ENCODE data around the gene DRICH1. TPM values are rescaled to one million over a fixed set of nuclear protein-coding genes. Genes with fewer than 3 reads are reported as not detected.
"Not testable (repeated sequence)": the region's sequence is repeated elsewhere in the genome, so short reads cannot be mapped to it uniquely, and the experiment has no call there.

DRICH1 gene
- total RNA-seq, 1 donor = 0.36 TPM

GRCh38 chr22:23598805-23599518 lies 33.2 kb downstream of the DRICH1 start:
- H3K4me3 ChIP-seq (ENCODE audit: insufficient read depth, low read length) = no peak overlapping the region

GRCh38 chr22:23597576-23598268 lies 34.4 kb downstream of the DRICH1 start:
- H3K36me3 ChIP-seq (ENCODE audit: insufficient read depth, low read length); H4K20me1 ChIP-seq (ENCODE audit: insufficient read depth, low read length); DNase-seq (ENCODE audit: insufficient read length, low spot score, missing footprints); H3K4me3 ChIP-seq (ENCODE audit: insufficient read depth, low read length); H3K4me2 ChIP-seq (ENCODE audit: insufficient read depth, low read length); H3K27ac ChIP-seq (ENCODE audit: low read depth, low read length); H3K27me3 ChIP-seq (ENCODE audit: insufficient read depth, low read length); H3K79me2 ChIP-seq (ENCODE audit: insufficient read depth, low read length); H2AFZ ChIP-seq (ENCODE audit: low read length); H3K9me3 ChIP-seq (ENCODE audit: low read depth, low read length); H3K4me1 ChIP-seq (ENCODE audit: insufficient read depth, low read length): not testable (repeated sequence)

More at GRCh38 chr22:23598805-23599518, 33.2 kb downstream of the DRICH1 start:
- Histone ChIP-seq H3K4me2 (ENCODE audit: insufficient read depth, low read length) (no peak overlapping the region), H3K27ac (ENCODE audit: low read depth, low read length) (no peak overlapping the region), H3K9me3 (ENCODE audit: low read depth, low read length) (no peaks in the 10 kb centered on the region), H2AFZ (ENCODE audit: low read length) (no peak overlapping the region), H3K36me3 (ENCODE audit: insufficient read depth, low read length) (no peaks in the 10 kb centered on the region), H3K4me1 (ENCODE audit: insufficient read depth, low read length) (no peaks in the 10 kb centered on the region), H3K79me2 (ENCODE audit: insufficient read depth, low read length) (no peaks in the 10 kb centered on the region), H3K27me3 (ENCODE audit: insufficient read depth, low read length) (no peaks in the 10 kb centered on the region), H4K20me1 (ENCODE audit: insufficient read depth, low read length) (no peaks in the 10 kb centered on the region)
- DNase-seq (ENCODE audit: insufficient read length, low spot score, missing footprints) = no peak
- no peak for TF ChIP-seq CTCF (IDR thresholded peaks at IDR 0.05; ENCODE audit: extremely low read depth, low read depth, low read length)

GRCh38 chr22:23595904-23596303 lies 36.2 kb downstream of the DRICH1 start:
- H3K36me3 ChIP-seq (ENCODE audit: insufficient read depth, low read length); H3K4me3 ChIP-seq (ENCODE audit: insufficient read depth, low read length); H3K9me3 ChIP-seq (ENCODE audit: low read depth, low read length); H2AFZ ChIP-seq (ENCODE audit: low read length); H3K27ac ChIP-seq (ENCODE audit: low read depth, low read length); H4K20me1 ChIP-seq (ENCODE audit: insufficient read depth, low read length); H3K4me1 ChIP-seq (ENCODE audit: insufficient read depth, low read length); H3K79me2 ChIP-seq (ENCODE audit: insufficient read depth, low read length); DNase-seq (ENCODE audit: insufficient read length, low spot score, missing footprints); H3K27me3 ChIP-seq (ENCODE audit: insufficient read depth, low read length); H3K4me2 ChIP-seq (ENCODE audit: insufficient read depth, low read length): not testable (repeated sequence)

GRCh38 chr22:23591846-23592245 lies 40.3 kb downstream of the DRICH1 start:
- Histone ChIP-seq H3K4me3 (ENCODE audit: insufficient read depth, low read length) (no peak overlapping the region), H3K4me1 (ENCODE audit: insufficient read depth, low read length) (no peaks in the 10 kb centered on the region), H2AFZ (ENCODE audit: low read length) (no peak overlapping the region), H3K9me3 (ENCODE audit: low read depth, low read length) (no peaks in the 10 kb centered on the region), H3K36me3 (ENCODE audit: insufficient read depth, low read length) (no peaks in the 10 kb centered on the region), H3K27me3 (ENCODE audit: insufficient read depth, low read length) (no peaks in the 10 kb centered on the region), H3K27ac (ENCODE audit: low read depth, low read length) (no peak overlapping the region), H3K4me2 (ENCODE audit: insufficient read depth, low read length) (no peak overlapping the region), H3K79me2 (ENCODE audit: insufficient read depth, low read length) (no peaks in the 10 kb centered on the region), H4K20me1 (ENCODE audit: insufficient read depth, low read length) (no peaks in the 10 kb centered on the region)
- no peak for DNase-seq (ENCODE audit: insufficient read length, low spot score, missing footprints)
- TF ChIP-seq CTCF (IDR thresholded peaks at IDR 0.05; ENCODE audit: extremely low read depth, low read depth, low read length) = no peak

Measured in osteoblast (primary cell).